Activated CD4-positive, alpha-beta T cell treated with anti-CD3 and anti-CD28 coated beads for 4 hours (primary cell): ENCODE measurements around the gene KCNC4.

Source experiments
- DNase-seq, 2 donors: peaks; one replicate each; pipeline ENCODE4 v3.0.0-alpha.2; 2020

The KCNC4 gene

DNA sequence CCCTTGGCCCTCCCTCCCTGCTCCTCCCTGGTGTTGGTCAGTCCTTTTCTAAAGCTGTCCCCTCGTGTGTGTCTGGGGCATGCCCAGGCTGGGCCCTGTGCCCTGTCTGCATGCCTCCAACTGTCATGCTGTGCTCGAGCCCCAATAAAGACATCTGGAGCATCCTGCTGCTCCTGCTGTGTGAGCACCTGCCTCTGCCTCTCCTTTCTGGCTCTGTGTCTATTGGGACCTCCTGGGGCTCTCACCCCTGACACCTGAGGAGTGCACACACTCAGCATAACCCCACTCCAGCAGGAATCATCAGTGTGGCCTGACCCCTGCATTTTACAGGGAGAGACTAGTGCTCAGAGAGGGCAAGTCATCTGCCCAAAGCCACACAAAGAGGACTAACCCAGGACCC, 23.7 kb downstream of the KCNC4 start:
- no peak for DNase-seq

- DNase-seq = no peak
Measured at GRCh38 chr1:110234691-110235090, 24.6 kb downstream of the KCNC4 start.

DNA sequence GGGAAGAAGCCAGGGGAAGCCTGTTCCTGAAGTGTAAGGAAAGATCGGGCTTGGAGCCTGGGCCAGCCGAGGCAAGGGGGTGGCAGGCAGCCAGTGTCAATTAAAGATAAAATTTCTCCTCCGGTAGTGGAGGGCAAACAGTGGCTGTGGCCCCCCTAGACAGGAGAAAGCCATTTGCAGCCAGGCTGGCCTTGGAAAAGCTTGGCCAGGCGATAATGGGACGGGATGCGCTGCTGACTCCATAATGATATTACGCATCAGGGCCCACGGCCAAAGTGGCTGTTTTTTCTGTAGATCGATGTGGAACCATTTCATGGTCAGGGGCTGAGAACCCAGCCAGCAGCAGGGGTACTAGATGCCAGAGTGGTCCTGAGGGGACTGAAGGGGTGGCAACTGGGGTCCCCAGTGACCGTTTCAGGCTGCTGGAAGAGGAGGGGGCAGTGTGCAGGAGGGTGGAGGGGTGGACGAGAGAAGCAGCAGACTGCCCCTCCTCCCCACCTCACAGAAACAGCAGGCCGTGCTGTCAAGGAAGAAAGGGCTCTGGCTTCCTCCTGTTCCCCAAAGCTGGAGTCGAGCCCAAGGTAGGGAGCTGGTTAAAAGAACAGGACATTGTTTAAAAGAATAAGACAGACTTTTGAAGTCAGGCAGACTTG, 25.2 kb downstream of the KCNC4 start:
- DNase-seq = no peak

DNA sequence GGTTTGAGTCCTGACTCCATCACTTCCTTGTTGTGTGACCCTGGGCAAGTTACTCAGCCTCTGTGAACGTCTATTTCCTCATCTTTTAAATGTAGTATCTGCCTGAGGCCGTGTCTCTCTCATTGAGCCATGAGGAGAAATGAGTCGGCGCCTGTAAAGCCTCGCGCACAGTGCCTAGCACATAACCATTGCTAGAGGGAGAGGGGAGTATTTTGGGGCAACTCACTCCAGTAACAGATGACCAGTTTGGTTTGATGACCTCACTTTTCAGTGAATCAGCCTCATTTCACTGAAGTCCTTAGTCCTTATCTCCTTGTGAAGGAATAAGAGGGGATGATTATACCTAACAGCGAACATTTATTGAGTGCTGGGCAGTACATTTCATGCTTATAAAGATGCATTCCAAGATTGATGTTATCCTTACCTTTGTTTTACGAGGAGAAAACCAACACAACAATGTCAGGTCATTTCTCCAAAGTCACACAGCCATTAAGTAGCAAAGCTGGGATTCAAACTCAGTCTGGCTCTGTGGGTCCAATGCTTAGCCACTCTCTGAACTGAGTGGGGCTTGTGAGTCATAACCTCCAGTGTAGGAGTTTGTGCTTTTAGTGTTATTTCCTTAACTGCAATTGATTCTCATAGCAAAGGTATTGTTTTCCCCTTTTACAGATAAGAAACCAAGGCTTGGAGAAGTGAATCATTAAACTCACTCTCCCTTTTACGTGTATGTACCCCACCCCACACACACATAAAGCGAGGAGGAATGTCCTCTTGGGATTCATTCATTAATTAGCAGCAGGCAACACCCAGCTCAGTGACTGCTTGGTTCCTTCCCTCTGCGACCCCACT, 25.9 kb downstream of the KCNC4 start:
- no peak for DNase-seq

- no peak for DNase-seq
Measured at GRCh38 chr1:110237386-110238152, 27.5 kb downstream of the KCNC4 start.

- DNase-seq = no peak
Measured at GRCh38 chr1:110239441-110240430, 29.6 kb downstream of the KCNC4 start.

DNA sequence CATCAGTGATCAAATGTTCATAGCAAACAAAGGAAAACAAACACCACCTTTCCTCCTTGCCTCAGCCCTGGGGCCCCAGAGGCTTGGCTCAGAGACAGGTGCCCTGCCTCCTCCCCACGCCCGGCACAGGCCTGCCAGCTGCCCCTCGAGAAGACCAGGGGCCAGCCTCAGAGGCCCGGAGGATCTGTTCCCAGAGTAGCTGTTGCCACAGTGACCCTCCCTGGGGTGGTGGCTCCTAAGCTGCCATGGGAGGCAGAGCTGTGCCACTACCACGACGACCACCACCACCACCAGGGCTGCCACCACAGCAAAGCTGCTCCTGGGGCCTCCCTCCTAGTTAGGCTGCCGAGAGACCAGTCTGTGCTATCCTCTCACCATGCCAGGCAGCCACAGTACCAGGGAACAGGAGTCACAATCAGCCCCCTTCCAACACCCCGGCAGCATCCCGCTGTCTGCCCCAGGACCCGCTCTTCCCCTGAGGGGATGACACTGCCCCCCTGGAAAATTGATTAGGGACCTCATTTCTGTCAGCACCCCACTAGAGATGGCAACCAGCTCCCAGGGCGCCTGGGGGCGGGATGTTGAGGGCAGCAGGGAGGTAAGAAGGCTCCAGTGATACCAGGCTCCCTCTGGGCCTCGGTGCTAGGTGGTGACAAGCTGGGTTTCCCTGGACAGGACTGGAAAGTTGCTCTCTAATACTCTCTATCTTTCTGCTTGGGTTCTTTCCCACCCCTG, 30.5 kb downstream of the KCNC4 start:
- no peak for DNase-seq

DNA sequence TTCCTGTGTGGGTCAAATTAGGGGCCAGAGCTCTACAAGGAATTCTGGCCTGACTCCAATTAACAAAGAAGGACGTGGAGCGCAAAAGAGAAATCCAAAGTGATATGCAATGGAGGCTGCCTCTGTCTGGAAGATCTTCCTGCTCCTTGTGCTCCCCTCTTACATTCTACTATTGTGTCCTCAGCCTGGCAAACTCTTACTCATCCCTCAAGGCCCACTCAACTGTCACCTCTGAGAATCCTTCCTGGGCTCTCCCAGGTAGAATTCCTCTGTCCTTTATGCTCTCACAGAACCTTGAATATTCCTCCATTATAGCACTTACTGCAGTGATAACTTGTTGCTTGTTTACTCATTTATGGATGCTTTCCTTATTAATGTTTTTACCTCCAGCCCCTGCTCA, 31.4 kb downstream of the KCNC4 start:
- DNase-seq = no peak

- DNase-seq = no peak
Measured at GRCh38 chr1:110242062-110242461, 31.9 kb downstream of the KCNC4 start.

DNA sequence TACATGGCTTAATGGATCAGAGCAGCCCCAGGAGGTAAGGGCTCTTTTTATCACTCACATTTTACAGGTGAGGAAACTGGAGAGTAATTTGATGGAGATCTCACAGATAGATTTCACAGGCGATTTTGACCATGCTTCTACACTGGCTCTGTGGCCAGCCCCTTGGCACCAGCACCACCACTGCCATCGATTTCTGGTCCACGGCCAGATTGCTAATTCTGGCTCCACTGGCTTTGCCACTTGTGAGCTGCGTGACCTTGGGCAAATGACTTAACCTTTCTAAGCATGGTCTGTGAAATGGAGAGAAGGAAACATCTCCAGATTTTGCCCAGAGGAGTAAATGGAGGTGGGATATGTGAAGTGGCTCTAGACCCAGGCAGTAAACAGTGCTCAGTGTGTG, 32.6 kb downstream of the KCNC4 start:
- DNase-seq = no peak

GRCh38 chr1:110243146-110243545, 33.0 kb downstream of the KCNC4 start:
- no peak for DNase-seq

DNA sequence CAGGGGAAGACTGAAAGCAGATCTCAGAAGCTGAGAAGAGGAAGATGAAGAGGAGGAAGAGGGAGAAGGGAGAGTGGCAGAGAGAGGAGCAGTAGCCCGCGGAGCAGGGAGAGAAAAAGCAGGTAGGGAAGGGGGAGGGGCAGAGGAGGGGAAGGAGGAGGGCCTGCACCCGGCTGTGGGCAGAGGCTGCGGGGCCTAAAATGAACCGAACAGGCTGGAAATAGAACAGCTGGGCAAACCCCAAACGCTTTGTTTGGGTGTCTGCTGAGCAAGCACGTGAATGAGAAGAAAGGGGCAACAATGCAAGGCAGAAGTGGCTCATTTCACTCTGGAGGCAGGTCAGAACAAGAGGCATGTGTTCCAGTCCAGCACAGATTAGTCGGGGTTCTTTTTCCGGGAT, 33.5 kb downstream of the KCNC4 start:
- no peak for DNase-seq

DNA sequence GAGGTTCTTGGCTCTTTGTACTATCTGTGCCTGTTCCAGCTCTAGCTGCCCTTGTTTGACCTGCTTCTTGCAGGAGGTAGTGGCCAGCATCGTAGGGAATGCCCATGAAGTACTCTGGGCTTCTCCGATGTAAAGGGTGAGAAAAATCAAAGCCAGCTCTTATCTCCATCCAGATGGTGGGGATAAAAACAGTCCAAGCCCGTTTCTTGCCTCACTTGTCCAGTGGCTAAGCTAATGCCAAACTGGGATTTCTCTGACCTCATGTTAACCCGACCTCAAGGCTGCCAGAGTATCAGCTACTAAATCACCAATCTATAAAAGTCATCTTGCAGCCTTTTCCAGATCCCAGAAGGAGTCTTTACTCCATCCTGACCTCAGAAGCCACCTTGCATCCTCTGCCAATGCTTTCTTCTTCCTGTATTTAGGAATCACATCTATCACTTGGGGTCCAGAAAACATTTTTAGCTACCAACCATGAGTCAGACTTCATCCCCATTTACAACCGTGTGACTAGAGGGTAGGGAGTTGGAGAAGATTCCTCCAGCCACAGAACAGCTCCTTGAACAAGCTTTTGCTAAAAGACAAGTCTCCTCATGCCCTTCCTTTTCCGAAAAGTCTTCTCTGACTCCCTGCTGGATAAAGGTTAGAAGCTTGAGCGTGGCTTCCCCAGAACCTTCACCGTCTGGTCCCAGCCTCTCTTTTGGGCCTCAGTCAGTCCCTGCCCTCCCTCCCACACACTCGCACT, 35.9 kb downstream of the KCNC4 start:
- DNase-seq = no peak

DNA sequence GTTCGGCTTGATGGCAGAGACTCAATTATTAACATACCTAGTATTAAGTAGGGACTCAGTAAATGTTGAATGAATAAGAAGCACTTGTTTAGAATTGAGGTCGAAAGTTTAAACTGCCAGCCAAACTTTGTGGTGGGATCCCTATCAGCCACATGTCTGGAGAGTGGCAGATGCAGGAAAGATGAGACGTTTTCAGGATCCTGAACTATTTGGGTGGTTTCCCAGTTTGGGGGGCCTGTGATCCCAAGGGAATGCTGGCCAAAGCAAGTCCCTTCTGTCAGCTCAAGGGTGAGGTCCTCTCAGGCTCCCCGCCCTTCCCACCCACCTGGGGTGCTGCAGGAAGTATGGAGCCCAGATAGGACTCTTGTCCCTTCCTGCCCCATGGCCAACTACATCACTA, 38.6 kb downstream of the KCNC4 start:
- DNase-seq = no peak

- DNase-seq = no peak
Measured at GRCh38 chr1:110249256-110249655, 39.1 kb downstream of the KCNC4 start.

DNA sequence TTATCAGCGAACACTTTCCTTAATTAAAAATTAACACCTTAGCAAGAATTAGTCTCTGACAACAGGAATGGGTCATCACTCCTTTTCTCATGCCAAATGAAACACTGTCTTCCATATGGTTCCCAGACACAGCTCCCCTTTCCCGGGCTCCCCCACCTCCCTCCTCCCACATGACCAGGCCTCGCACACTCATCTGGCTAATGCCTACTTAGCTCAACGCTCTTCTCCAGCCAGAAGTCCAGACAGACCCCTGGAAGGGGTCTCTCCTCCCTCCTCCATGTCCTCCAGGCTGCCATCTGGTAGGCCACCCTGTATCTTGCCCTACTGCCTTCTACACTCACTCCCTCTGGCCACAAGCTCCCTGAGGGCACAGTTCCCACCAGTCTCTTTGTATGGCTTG, 39.9 kb downstream of the KCNC4 start:
- no peak for DNase-seq

- no peak for DNase-seq
Measured at GRCh38 chr1:110250749-110251148, 40.6 kb downstream of the KCNC4 start.

- no peak for DNase-seq
Measured at GRCh38 chr1:110253213-110253612, 43.1 kb downstream of the KCNC4 start.

DNA sequence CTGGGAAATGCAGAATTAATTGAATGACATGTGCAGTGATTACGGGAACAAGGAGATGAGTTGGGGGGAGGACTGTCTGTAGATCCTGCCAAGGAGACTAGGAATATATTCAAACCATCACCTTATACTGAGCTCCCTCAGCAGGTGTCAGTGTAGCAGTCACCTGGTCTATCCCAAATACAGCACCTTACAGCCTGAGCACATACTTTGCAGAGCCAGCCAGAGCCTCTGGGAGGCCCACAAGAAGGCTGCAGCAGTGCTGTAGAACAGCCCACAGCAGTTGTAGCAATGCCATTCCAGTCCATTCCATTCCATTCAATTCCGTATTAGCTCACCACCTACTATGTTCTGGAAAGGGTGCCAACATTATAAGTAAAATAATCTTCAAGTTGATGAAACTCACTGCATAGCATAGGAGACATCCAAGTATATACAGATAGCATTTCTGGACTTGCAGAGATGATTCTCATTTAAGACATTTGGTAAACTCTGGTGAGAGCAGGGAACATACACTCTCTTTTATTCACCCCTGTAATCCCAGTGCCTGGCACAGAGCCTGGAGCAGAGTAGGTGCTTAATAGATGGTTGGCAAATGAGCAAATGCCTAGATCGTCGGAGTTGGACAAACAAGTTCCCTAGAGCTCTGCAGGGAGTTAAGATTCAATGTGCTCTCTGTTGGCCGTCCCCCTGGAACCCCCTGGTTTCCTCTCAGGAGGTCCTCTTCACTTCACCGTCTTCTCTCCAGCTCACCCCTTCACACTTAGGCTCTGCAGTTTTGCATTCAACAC, 44.7 kb downstream of the KCNC4 start:
- DNase-seq = no peak

DNA sequence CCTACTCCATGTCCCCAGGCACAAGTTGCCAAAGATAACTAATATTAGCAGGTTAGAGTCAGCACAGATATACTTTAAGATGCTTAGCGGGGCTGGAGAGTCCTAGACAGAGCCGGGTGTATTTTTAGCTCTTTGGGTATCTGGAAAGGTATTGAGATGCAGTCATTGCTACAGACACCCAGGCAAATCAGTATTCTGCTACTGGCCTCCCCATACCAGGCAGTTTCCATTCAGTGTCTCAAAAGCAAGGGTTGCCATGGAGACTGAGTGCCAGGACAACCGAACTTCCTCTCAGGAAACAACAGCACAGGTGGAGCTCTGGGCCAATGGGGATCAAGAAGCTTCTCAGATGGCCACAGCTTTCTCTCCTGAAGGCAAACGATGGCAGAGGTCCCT, 45.3 kb downstream of the KCNC4 start:
- DNase-seq = no peak
